Breast epithelium (tissue), 4 donors: ENCODE results near the gene KIF1B. TPM values are rescaled to one million over a fixed set of nuclear protein-coding genes. Genes with fewer than 3 reads are reported as not detected.
"Not testable (repeated sequence)": the region's sequence is repeated elsewhere in the genome, so short reads cannot be mapped to it uniquely, and the experiment has no call there.

ENCODE experiments used
- DNase-seq, 2 donors: peaks; one replicate each; pipeline ENCODE4 v3.0.0-alpha.2; 2019; ENCODE audit warnings: low spot score in 2 of 2
- H3K27ac ChIP-seq, 2 donors: fragments of 200-600 bp; sonication (generic) in 1 of 2; one replicate each; pipeline ENCODE4 v1.5.1; 2016 to 2019; ENCODE audit warnings: mild to moderate bottlenecking in 1 of 2
- H3K27me3 ChIP-seq, 2 donors: fragments of 200-600 bp; sonication (generic) in 1 of 2; one replicate each; pipeline versions ENCODE4 v1.5.1 to v1.6.0; 2017 to 2019; ENCODE audit warnings: control low read depth in 1 of 2, mild to moderate bottlenecking in 1 of 2
- H3K36me3 ChIP-seq: fragments of 200-600 bp; one replicate; pipeline ENCODE4 v1.5.1; 2019
- H3K4me1 ChIP-seq, 2 donors: fragments of 200-600 bp; sonication (generic); one replicate each; pipeline ENCODE4 v1.5.1; 2016 to 2019; ENCODE audit warnings: control low read depth in 1 of 2
- H3K4me3 ChIP-seq, 3 donors: fragments of 200-600 bp; sonication (generic); 1 replicate in 2 of 3; 2 replicates in 1 of 3; pipeline ENCODE4 v1.5.1; 2016 to 2019; ENCODE audit warnings: mild to moderate bottlenecking in 3 of 3, moderate library complexity in 2 of 3
- H3K9me3 ChIP-seq, 2 donors: fragments of 200-600 bp; sonication (generic) in 1 of 2; one replicate each; pipeline ENCODE4 v1.5.1; 2016 to 2019; ENCODE audit warnings: control low read depth in 1 of 2
- CTCF ChIP-seq, 3 donors: fragments of 450-650 bp; IDR thresholded peaks; one replicate each; pipeline ENCODE4 v1.5.1; 2016 to 2017; ENCODE audit warnings: antibody characterized with exemption in 3 of 3, mild to moderate bottlenecking in 3 of 3, moderate library complexity in 3 of 3
- POLR2A ChIP-seq: fragments of 450-650 bp; IDR thresholded peaks from one replicate; pipeline ENCODE4 v1.6.1; 2016; ENCODE audit warnings: antibody characterized with exemption, mild to moderate bottlenecking, moderate library complexity
- POLR2AphosphoS5 ChIP-seq, 3 donors: sonication (generic); formaldehyde crosslinking; IDR thresholded peaks; one replicate each; pipeline ENCODE4 v1.6.1; 2017; ENCODE audit warnings: antibody characterized with exemption in 3 of 3
- intact Hi-C: fragments of 100-400 bp; cut with DNase I; formaldehyde crosslinking; loops from one replicate; pipeline ENCODE4 v1.15.1; 2023; ENCODE audit warnings: low total_unique reads
- total RNA-seq, 3 donors: library from RNA; depleted of rRNA; stranded (reverse); fragments of >200 nt; gene quantifications; one replicate each; pipeline ENCODE4 v1.1.0, GENCODE V29; 2016

Gene KIF1B
- total RNA-seq, 3 donors from 2014 or later, result 42.6 to 45.7 (median 43.5) TPM

- Histone ChIP-seq H3K36me3 (no peaks in the 10 kb centered on the region), H3K4me3 (no peak overlapping the region), H3K27ac (no peak overlapping the region), H3K9me3 (no peaks in the 10 kb centered on the region), H3K4me1 (peaks cover 0 to 6% of the 10 kb centered on the region in 2 donors), H3K27me3 (no peaks in the 10 kb centered on the region)
- intact Hi-C loops, result no loop called here
- TF ChIP-seq POLR2AphosphoS5 (IDR thresholded peaks at IDR 0.05) (no peak), POLR2A (no peak), CTCF (IDR thresholded peaks at IDR 0.05) (no peak)
- no peak for DNase-seq
These were observed 192.4 kb downstream of the KIF1B start for GRCh38 chr1:10402729-10403274.

GRCh38 chr1:10407201-10407600 is 196.8 kb downstream of the KIF1B start:
- H3K36me3 ChIP-seq, result peaks cover 9% of the 10 kb centered on the region
- no peaks in the 10 kb centered on the region for H3K27me3 ChIP-seq
- intact Hi-C loops, result no loop called here
- no peak overlapping the region for H3K4me3 ChIP-seq
- no peak for TF ChIP-seq CTCF (IDR thresholded peaks at IDR 0.05)
- no peak for TF ChIP-seq POLR2AphosphoS5 (IDR thresholded peaks at IDR 0.05)
- TF ChIP-seq POLR2A, result no peak
- no peaks in the 10 kb centered on the region for H3K9me3 ChIP-seq
- H3K27ac ChIP-seq, result no peak overlapping the region
- DNase-seq, result no peak
- no peaks in the 10 kb centered on the region for H3K4me1 ChIP-seq

GRCh38 chr1:10415211-10415930 is 205.0 kb downstream of the KIF1B start:
- Histone ChIP-seq H3K27ac (peak overlapping the region; percentile 48 to 64), H3K4me3 (no peak overlapping the region), H3K27me3 (no peaks in the 10 kb centered on the region), H3K9me3 (no peaks in the 10 kb centered on the region), H3K36me3 (peaks cover 17% of the 10 kb centered on the region), H3K4me1 (no peaks in the 10 kb centered on the region)
- intact Hi-C loops, result no loop called here
- DNase-seq, result no peak
- no peak for TF ChIP-seq POLR2AphosphoS5 (IDR thresholded peaks at IDR 0.05)
- no peak for TF ChIP-seq CTCF (IDR thresholded peaks at IDR 0.05)
- no peak for TF ChIP-seq POLR2A

GRCh38 chr1:10415967-10416366 is 205.6 kb downstream of the KIF1B start:
- H3K9me3 ChIP-seq, H3K4me3 ChIP-seq, intact Hi-C loops, H3K27me3 ChIP-seq, H3K4me1 ChIP-seq, DNase-seq: not testable (repeated sequence)
- H3K36me3 ChIP-seq, result peaks cover 17% of the 10 kb centered on the region
- peak overlapping the region in 1 of 2 donors; percentile 64 for H3K27ac ChIP-seq

- H3K27ac ChIP-seq, DNase-seq, H3K4me1 ChIP-seq, intact Hi-C loops, H3K27me3 ChIP-seq, H3K36me3 ChIP-seq, H3K9me3 ChIP-seq, H3K4me3 ChIP-seq: not testable (repeated sequence)
These were observed 208.4 kb downstream of the KIF1B start for GRCh38 chr1:10418741-10419140.

- TF ChIP-seq POLR2A, result no peak
- no peak for TF ChIP-seq CTCF (IDR thresholded peaks at IDR 0.05)
- TF ChIP-seq POLR2AphosphoS5 (IDR thresholded peaks at IDR 0.05), result no peak
- H3K9me3 ChIP-seq, result no peaks in the 10 kb centered on the region
- H3K4me1 ChIP-seq, result no peaks in the 10 kb centered on the region
- peaks cover 6% of the 10 kb centered on the region for H3K36me3 ChIP-seq
- no peak overlapping the region for H3K27ac ChIP-seq
- DNase-seq, result no peak
- H3K4me3 ChIP-seq, result no peak overlapping the region
- intact Hi-C loops, result no loop called here
- no peaks in the 10 kb centered on the region for H3K27me3 ChIP-seq
These were observed 209.0 kb downstream of the KIF1B start for GRCh38 chr1:10419351-10419750.
